Stomach smooth muscle (tissue), 2 donors: ENCODE results near the gene ATF7.

ENCODE experiments used
- H3K27ac ChIP-seq: one replicate; pipeline ENCODE4 v1.7.0; 2013; ENCODE audit warnings: mild to moderate bottlenecking, low read length, inconsistent platforms
- H3K27me3 ChIP-seq, 2 donors: one replicate each; pipeline ENCODE4 v1.7.0; 2013; ENCODE audit warnings: low read length in 2 of 2; ENCODE audit not compliant: insufficient read depth in 2 of 2, control insufficient read depth in 1 of 2
- H3K36me3 ChIP-seq, 2 donors: one replicate each; pipeline ENCODE4 v1.7.0; 2013; ENCODE audit warnings: low read length in 2 of 2; ENCODE audit not compliant: control insufficient read depth in 2 of 2, insufficient read depth in 2 of 2
- H3K4me1 ChIP-seq: one replicate; pipeline ENCODE4 v1.7.0; 2013; ENCODE audit warnings: low read length; ENCODE audit not compliant: control insufficient read depth, insufficient read depth
- H3K4me3 ChIP-seq, 2 donors: one replicate each; pipeline ENCODE4 v1.7.0; 2013; ENCODE audit warnings: low read length in 2 of 2
- H3K9ac ChIP-seq, 2 donors: one replicate each; pipeline ENCODE4 v1.7.0; 2013; ENCODE audit warnings: low read length in 2 of 2, mild to moderate bottlenecking in 1 of 2
- H3K9me3 ChIP-seq, 2 donors: one replicate each; pipeline ENCODE4 v1.7.0; 2013; ENCODE audit warnings: low read length in 2 of 2; ENCODE audit not compliant: control insufficient read depth in 2 of 2
- donor health status: healthy.
- donor health status: Pancreatic carcinoma.

Gene ATF7

GRCh38 chr12:53495903-53496751 lies 130.1 kb downstream of the ATF7 start:
- Histone ChIP-seq H3K27ac (peak overlapping the region; percentile 31), H3K4me3 (no peak overlapping the region), H3K9ac (no peak overlapping the region), H3K9me3 (no peaks in the 10 kb centered on the region), H3K27me3 (no peaks in the 10 kb centered on the region), H3K4me1 (peaks cover 43% of the 10 kb centered on the region), H3K36me3 (peaks cover 0 to 2% of the 10 kb centered on the region in 2 donors)

GRCh38 chr12:53493610-53494391 lies 132.4 kb downstream of the ATF7 start:
- H3K27me3 ChIP-seq, result no peaks in the 10 kb centered on the region
- no peaks in the 10 kb centered on the region for H3K9me3 ChIP-seq
- peak overlapping the region; percentile 61 to 80 for H3K9ac ChIP-seq
- peak overlapping the region; percentile 68 to 77 for H3K4me3 ChIP-seq
- peaks cover 0 to 2% of the 10 kb centered on the region in 2 donors for H3K36me3 ChIP-seq
- peaks cover 29% of the 10 kb centered on the region for H3K4me1 ChIP-seq
- peak overlapping the region; percentile 80 for H3K27ac ChIP-seq

GRCh38 chr12:53492830-53493609 lies 133.2 kb downstream of the ATF7 start:
- no peaks in the 10 kb centered on the region for H3K9me3 ChIP-seq
- peak overlapping the region; percentile 68 to 77 for H3K4me3 ChIP-seq
- peaks cover 24% of the 10 kb centered on the region for H3K4me1 ChIP-seq
- H3K9ac ChIP-seq, result peak overlapping the region; percentile 61 to 80
- H3K36me3 ChIP-seq, result peaks cover 0 to 3% of the 10 kb centered on the region in 2 donors
- no peaks in the 10 kb centered on the region for H3K27me3 ChIP-seq
- H3K27ac ChIP-seq, result peak overlapping the region; percentile 80

- H3K4me1 ChIP-seq, result peaks cover 24% of the 10 kb centered on the region
- H3K9me3 ChIP-seq, result no peaks in the 10 kb centered on the region
- peak overlapping the region; percentile 80 for H3K27ac ChIP-seq
- peaks cover 5% of the 10 kb centered on the region in 2 donors for H3K36me3 ChIP-seq
- peak overlapping the region; percentile 68 to 77 for H3K4me3 ChIP-seq
- H3K9ac ChIP-seq, result peak overlapping the region; percentile 55 to 61
- H3K27me3 ChIP-seq, result no peaks in the 10 kb centered on the region
Observed at GRCh38 chr12:53492188-53492587, 134.0 kb downstream of the ATF7 start.

- peaks cover 18% of the 10 kb centered on the region for H3K4me1 ChIP-seq
- peaks cover 17 to 28% of the 10 kb centered on the region in 2 donors for H3K36me3 ChIP-seq
- H3K27ac ChIP-seq, result no peak overlapping the region
- H3K9ac ChIP-seq, result no peak overlapping the region
- no peak overlapping the region for H3K4me3 ChIP-seq
- no peaks in the 10 kb centered on the region for H3K27me3 ChIP-seq
- H3K9me3 ChIP-seq, result no peaks in the 10 kb centered on the region
Observed at GRCh38 chr12:53489242-53489864, 136.8 kb downstream of the ATF7 start.

- H3K36me3 ChIP-seq, result peaks cover 30 to 50% of the 10 kb centered on the region in 2 donors
- no peaks in the 10 kb centered on the region for H3K9me3 ChIP-seq
- peak overlapping the region in 1 of 2 donors; percentile 36 for H3K9ac ChIP-seq
- H3K4me3 ChIP-seq, result no peak overlapping the region
- H3K4me1 ChIP-seq, result no peaks in the 10 kb centered on the region
- no peaks in the 10 kb centered on the region for H3K27me3 ChIP-seq
- no peak overlapping the region for H3K27ac ChIP-seq
Observed at GRCh38 chr12:53486736-53487487, 139.3 kb downstream of the ATF7 start.

- no peaks in the 10 kb centered on the region for H3K4me1 ChIP-seq
- no peaks in the 10 kb centered on the region for H3K9me3 ChIP-seq
- no peak overlapping the region for H3K4me3 ChIP-seq
- peaks cover 35 to 55% of the 10 kb centered on the region in 2 donors for H3K36me3 ChIP-seq
- no peaks in the 10 kb centered on the region for H3K27me3 ChIP-seq
- no peak overlapping the region for H3K27ac ChIP-seq
- H3K9ac ChIP-seq, result peak overlapping the region in 1 of 2 donors; percentile 36
Observed at GRCh38 chr12:53485955-53486735, 140.0 kb downstream of the ATF7 start.

- H3K4me3 ChIP-seq, result no peak overlapping the region
- H3K36me3 ChIP-seq, result peaks cover 42 to 63% of the 10 kb centered on the region in 2 donors
- H3K27ac ChIP-seq, result no peak overlapping the region
- no peak overlapping the region for H3K9ac ChIP-seq
- H3K4me1 ChIP-seq, result no peaks in the 10 kb centered on the region
- H3K9me3 ChIP-seq, result no peaks in the 10 kb centered on the region
- H3K27me3 ChIP-seq, result no peaks in the 10 kb centered on the region
Observed at GRCh38 chr12:53484686-53485575, 141.3 kb downstream of the ATF7 start.
